OCI-LY3 (cell line): Measurements from ENCODE around the gene RARA.

Experiments used
- H2AFZ ChIP-seq: fragments of 200-600, 300-600 bp; shearing (Covaris generic); 2 replicates; pipeline ENCODE4 v1.6.0; 2014; ENCODE audit warnings: antibody characterized with exemption, low read depth, low read length
- H3K27ac ChIP-seq: fragments of 200-600, 300-600 bp; sonication (generic); 2 replicates; pipeline ENCODE4 v1.5.1; 2014; ENCODE audit warnings: mild to moderate bottlenecking, low read length, moderate library complexity, mixed read lengths
- H3K27me3 ChIP-seq: fragments of 200-600, 300-600 bp; sonication (generic); 2 replicates; pipeline ENCODE4 v1.6.1; 2014; ENCODE audit warnings: low read depth, low read length, mixed read lengths
- H3K36me3 ChIP-seq: fragments of 200-600, 300-600 bp; sonication (generic); replicated peaks from 2 replicates; pipeline ENCODE3; 2014; ENCODE audit warnings: low read depth, low read length, mixed read lengths
- H3K4me1 ChIP-seq: fragments of 300-600, 200-600 bp; sonication (generic); 2 replicates; pipeline ENCODE4 v1.6.1; 2014; ENCODE audit warnings: low read length, mixed read lengths
- H3K4me2 ChIP-seq: fragments of 200-600, 300-600 bp; sonication (generic); 2 replicates; pipeline ENCODE4 v1.6.1; 2014; ENCODE audit warnings: low read length, mixed read lengths
- H3K4me3 ChIP-seq: fragments of 300-600, 200-600 bp; sonication (generic); 2 replicates; pipeline ENCODE4 v1.5.1; 2014; ENCODE audit warnings: antibody characterized with exemption, mild to moderate bottlenecking, low read length, moderate library complexity
- H3K79me2 ChIP-seq: fragments of 300-600, 200-600 bp; shearing (Covaris generic); 2 replicates; pipeline ENCODE4 v1.6.1; 2014; ENCODE audit warnings: mild to moderate bottlenecking, low read length, mixed read lengths
- H3K9ac ChIP-seq: fragments of 300-600, 200-600 bp; shearing (Covaris generic); 2 replicates; pipeline ENCODE4 v1.6.0; 2014; ENCODE audit warnings: mild to moderate bottlenecking, low read length, moderate library complexity
- H3K9me3 ChIP-seq: fragments of 200-600, 300-600 bp; shearing (Covaris generic); 2 replicates; pipeline ENCODE4 v1.6.1; 2014; ENCODE audit warnings: low read length, mixed read lengths; ENCODE audit not compliant: insufficient read depth
- H4K20me1 ChIP-seq: fragments of 200-600, 300-600 bp; sonication (generic); 2 replicates; pipeline ENCODE4 v1.6.1; 2016; ENCODE audit warnings: low read length, mixed read lengths; ENCODE audit not compliant: insufficient read depth
- EZH2phosphoT487 ChIP-seq: fragments of 200-600 bp; shearing (Covaris generic); IDR thresholded peaks from 2 replicates; pipeline ENCODE4 v1.6.1; 2018; ENCODE audit warnings: antibody characterized with exemption, mixed run types, low read depth
- TF ChIP-seq, protein P1 (sequence below): fragments of 200-600, 300-600 bp; sonication (generic); IDR thresholded peaks from 2 replicates; pipeline ENCODE4 v1.5.1; 2014; ENCODE audit warnings: antibody characterized with exemption, low read length, low read depth

RARA gene

DNA sequence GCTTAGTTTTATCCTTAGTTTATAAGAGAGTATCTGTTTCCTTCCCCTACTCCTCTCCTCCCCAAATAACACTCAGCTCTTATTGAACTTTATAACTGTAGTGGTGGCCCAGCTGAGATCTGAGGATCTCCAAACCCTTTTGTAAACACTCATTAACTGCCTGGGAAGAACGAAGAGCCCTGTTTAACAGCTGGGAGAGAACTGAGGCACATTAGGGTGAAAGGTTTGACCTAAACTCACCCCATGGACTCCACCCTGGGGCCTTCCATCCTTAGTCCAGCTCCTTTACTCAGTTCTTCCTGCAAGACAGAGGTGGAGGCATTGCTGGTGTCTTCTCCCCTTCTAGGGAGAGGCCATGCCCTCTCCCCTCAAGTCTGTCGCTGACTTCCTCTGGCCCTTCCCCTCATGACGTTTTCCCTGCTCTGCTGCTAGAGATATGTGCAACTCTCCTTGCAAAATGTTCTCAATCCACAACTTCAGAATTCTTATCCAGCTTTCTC is 1.2 kb upstream of the RARA start:
- Histone ChIP-seq H3K36me3 (peaks cover 14% of the 10 kb centered on the region), H3K79me2 (no peaks in the 10 kb centered on the region), H3K9ac (no peak overlapping the region), H3K4me2 (no peak overlapping the region), H3K4me1 (peaks cover 43% of the 10 kb centered on the region), H2AFZ (no peak overlapping the region), H4K20me1 (peaks cover 14% of the 10 kb centered on the region; the same call in 1 of the 2 replicates), H3K9me3 (no peaks in the 10 kb centered on the region), H3K4me3 (no peak overlapping the region), H3K27me3 (no peaks in the 10 kb centered on the region), H3K27ac (no peak overlapping the region)
- TF ChIP-seq, protein P1, sequence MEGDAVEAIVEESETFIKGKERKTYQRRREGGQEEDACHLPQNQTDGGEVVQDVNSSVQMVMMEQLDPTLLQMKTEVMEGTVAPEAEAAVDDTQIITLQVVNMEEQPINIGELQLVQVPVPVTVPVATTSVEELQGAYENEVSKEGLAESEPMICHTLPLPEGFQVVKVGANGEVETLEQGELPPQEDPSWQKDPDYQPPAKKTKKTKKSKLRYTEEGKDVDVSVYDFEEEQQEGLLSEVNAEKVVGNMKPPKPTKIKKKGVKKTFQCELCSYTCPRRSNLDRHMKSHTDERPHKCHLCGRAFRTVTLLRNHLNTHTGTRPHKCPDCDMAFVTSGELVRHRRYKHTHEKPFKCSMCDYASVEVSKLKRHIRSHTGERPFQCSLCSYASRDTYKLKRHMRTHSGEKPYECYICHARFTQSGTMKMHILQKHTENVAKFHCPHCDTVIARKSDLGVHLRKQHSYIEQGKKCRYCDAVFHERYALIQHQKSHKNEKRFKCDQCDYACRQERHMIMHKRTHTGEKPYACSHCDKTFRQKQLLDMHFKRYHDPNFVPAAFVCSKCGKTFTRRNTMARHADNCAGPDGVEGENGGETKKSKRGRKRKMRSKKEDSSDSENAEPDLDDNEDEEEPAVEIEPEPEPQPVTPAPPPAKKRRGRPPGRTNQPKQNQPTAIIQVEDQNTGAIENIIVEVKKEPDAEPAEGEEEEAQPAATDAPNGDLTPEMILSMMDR: no peak
- TF ChIP-seq EZH2phosphoT487: no peak

- Histone ChIP-seq H3K36me3 (no peaks in the 10 kb centered on the region), H4K20me1 (no peaks in the 10 kb centered on the region), H3K4me2 (no peak overlapping the region), H3K27me3 (no peaks in the 10 kb centered on the region), H3K4me1 (peaks cover 53% of the 10 kb centered on the region), H2AFZ (no peak overlapping the region), H3K9ac (no peak overlapping the region), H3K27ac (no peak overlapping the region), H3K9me3 (no peaks in the 10 kb centered on the region), H3K79me2 (no peaks in the 10 kb centered on the region), H3K4me3 (no peak overlapping the region)
- no peak for TF ChIP-seq EZH2phosphoT487
- TF ChIP-seq, protein P1: no peak
Observed at GRCh38 chr17:40309949-40310510, 1.1 kb downstream of the RARA start.

DNA sequence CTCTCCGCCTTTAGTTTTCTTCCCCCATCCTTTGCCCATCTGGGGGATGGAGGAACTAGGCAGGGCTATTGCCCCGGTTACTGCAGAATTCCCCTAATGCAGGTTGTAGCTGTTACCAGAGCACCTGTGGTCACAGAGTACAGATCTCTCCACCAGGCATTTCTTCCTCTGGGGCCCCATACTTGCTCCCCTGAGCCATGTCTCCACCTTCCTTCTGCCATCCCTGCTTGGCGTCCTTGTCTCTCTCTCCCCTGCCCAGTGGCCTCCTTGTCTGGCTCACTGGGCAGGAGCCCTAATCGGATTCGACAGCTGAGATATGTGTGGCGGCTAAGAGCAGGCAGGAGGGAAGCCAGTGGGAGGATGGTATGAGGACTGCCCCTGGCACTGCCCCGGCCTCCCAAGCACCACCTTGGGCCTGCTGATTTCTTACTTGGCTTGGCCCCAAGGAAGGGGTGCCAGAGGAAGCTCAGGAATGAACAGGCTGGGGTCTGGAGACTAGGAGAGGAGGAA is 2.0 kb downstream of the RARA start:
- no peaks in the 10 kb centered on the region for H4K20me1 ChIP-seq
- H3K27ac ChIP-seq: no peak overlapping the region
- H3K9ac ChIP-seq: no peak overlapping the region
- no peaks in the 10 kb centered on the region for H3K79me2 ChIP-seq
- H3K4me1 ChIP-seq: peaks cover 53% of the 10 kb centered on the region
- no peaks in the 10 kb centered on the region for H3K27me3 ChIP-seq
- no peaks in the 10 kb centered on the region for H3K9me3 ChIP-seq
- H3K36me3 ChIP-seq: no peaks in the 10 kb centered on the region
- TF ChIP-seq EZH2phosphoT487: no peak
- TF ChIP-seq, protein P1: no peak
- H3K4me3 ChIP-seq: no peak overlapping the region
- H2AFZ ChIP-seq: no peak overlapping the region
- H3K4me2 ChIP-seq: 0 out of 2 replicates have a peak overlapping the region, but pooled peaks have one; percentile 7

- TF ChIP-seq, protein P1: no peak
- TF ChIP-seq EZH2phosphoT487: no peak
- Histone ChIP-seq H2AFZ (no peak overlapping the region), H3K36me3 (no peaks in the 10 kb centered on the region), H3K9me3 (no peaks in the 10 kb centered on the region), H3K9ac (no peak overlapping the region), H4K20me1 (no peaks in the 10 kb centered on the region), H3K27me3 (no peaks in the 10 kb centered on the region), H3K4me1 (peaks cover 53% of the 10 kb centered on the region), H3K27ac (no peak overlapping the region), H3K4me2 (peak overlapping the region; percentile 7; the same call in 1 of the 2 replicates), H3K4me3 (no peak overlapping the region), H3K79me2 (no peaks in the 10 kb centered on the region)
Observed at GRCh38 chr17:40311575-40311974, 2.6 kb downstream of the RARA start.
